Measurements from ENCODE around the gene IL22RA1. TPM values are rescaled to one million over a fixed set of nuclear protein-coding genes. Genes with fewer than 3 reads are reported as not detected.

IL22RA1 gene
- total and polyA plus RNA-seq, 2 of the 8 experiments (the other 6 are each of a cell fraction or from before 2014, with no cell fraction given): 0.17 to 0.32 TPM

DNA sequence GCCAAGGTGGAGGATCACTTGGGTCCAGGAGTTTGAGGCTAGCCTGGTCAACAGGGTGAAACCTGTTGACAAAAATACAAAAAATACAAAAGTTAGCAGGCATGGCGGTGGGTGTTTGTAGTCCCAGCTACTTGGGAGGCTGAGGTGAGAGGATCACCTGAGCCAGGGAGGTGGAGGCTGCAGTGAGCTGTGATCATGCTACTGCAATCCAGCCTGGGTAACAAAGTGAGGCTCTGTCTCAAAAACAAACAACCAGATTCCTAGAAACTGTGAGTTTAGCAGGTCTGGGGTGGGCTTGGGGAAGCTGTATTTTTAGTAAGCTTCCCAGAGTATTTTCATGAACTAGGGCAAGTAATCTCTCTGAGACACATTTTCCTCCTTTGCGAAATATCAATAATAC is 25.8 kb downstream of the IL22RA1 start:
- Histone ChIP-seq H3K14ac (ENCODE audit: insufficient read length) (no peak overlapping the region), H3K79me2 (ENCODE audit: control insufficient read depth in 1 of 2, insufficient read depth in 2 of 2, low read length in 2 of 2) (no peaks in the 10 kb centered on the region), H3K79me1 (ENCODE audit: low read depth, low read length) (no peaks in the 10 kb centered on the region), H2BK5ac (ENCODE audit: low read depth, low read length) (no peak overlapping the region), H3K18ac (ENCODE audit: extremely low read depth, low read length) (no peak overlapping the region), H3K27ac (ENCODE audit: low read depth, low read length) (no peak overlapping the region), H3K9ac (replicated peaks in 1 of 4; ENCODE audit: extremely low read depth in 1 of 4, low read depth in 3 of 4, low read length in 3 of 4) (no peak overlapping the region), H3K4me1 (replicated peaks in 1 of 4; ENCODE audit: control insufficient read depth in 3 of 4, insufficient read depth in 4 of 4, low read length in 3 of 4) (peaks cover 0 to 7% (median 3%) of the 10 kb centered on the region in 4 experiments; a peak in 6 of 7 replicates), H4K91ac (replicated peaks; ENCODE audit: insufficient read length, low read length) (no peak overlapping the region), H3K4me2 (ENCODE audit: insufficient read depth in 1 of 2, low read depth in 2 of 2, low read length in 2 of 2) (no peak overlapping the region), H3K4ac (replicated peaks; ENCODE audit: insufficient read length, low read depth, low read length) (no peak overlapping the region), H2AFZ (ENCODE audit: low read length) (no peak overlapping the region), H2BK120ac (replicated peaks; ENCODE audit: low read depth, low read length) (no peak overlapping the region), H3K27me3 (replicated peaks in 1 of 4; ENCODE audit: control insufficient read depth in 3 of 4, extremely low read depth in 1 of 4, insufficient read depth in 3 of 4, low read length in 3 of 4) (no peaks in the 10 kb centered on the region), H3K9me3 (ENCODE audit: insufficient read depth in 2 of 2, low read depth in 1 of 2, low read length in 1 of 2) (no peaks in the 10 kb centered on the region), H3K23me2 (ENCODE audit: low read depth, low read length) (no peaks in the 10 kb centered on the region), H4K5ac (ENCODE audit: insufficient read length, low read depth, low read length) (no peak overlapping the region), H3K56ac (replicated peaks; ENCODE audit: insufficient read length, low read depth, low read length) (no peak overlapping the region), H4K8ac (ENCODE audit: extremely low read depth, insufficient read depth, low read length) (no peak overlapping the region), H3K36me3 (ENCODE audit: control insufficient read depth in 2 of 4, insufficient read depth in 4 of 4, low read length in 3 of 4) (no peaks in the 10 kb centered on the region), H2BK12ac (ENCODE audit: low read depth, low read length) (no peak overlapping the region), H3K23ac (ENCODE audit: insufficient read length) (no peak overlapping the region), H2BK15ac (ENCODE audit: low read length) (no peak overlapping the region), H2BK20ac (ENCODE audit: low read length) (no peak overlapping the region), H3K4me3 (ENCODE audit: extremely low read depth in 1 of 4, insufficient read depth in 2 of 4, low read depth in 3 of 4, low read length in 4 of 4) (no peak overlapping the region), H2AK5ac (ENCODE audit: low read depth, low read length) (no peak overlapping the region), H4K20me1 (replicated peaks in 1 of 2; ENCODE audit: control insufficient read depth in 1 of 2, insufficient read depth in 2 of 2, low read length in 2 of 2) (no peaks in the 10 kb centered on the region)
- ChIA-PET CTCF (ENCODE audit: partially characterized antibody) (interaction anchor here (0.6 to 2.1 kb wide), 6 partner anchors 9 to 85 kb away, joined by 3 to 6 read pairs (median 4); no protein-coding TSS in a partner anchor), POLR2A (ENCODE audit: partially characterized antibody) (interaction anchor here (1.3 kb wide), 1 partner anchor 33 kb away, joined by 3 read pairs; no protein-coding TSS in a partner anchor)
- WGBS, 2 experiments (ENCODE audit: extremely low coverage in 1 of 2, insufficient coverage in 1 of 2, insufficient read length in 1 of 2, insufficient replicate concordance in 2 of 2, low coverage in 1 of 2, low lambda C conversion rate in 2 of 2, missing lambda C conversion rate in 1 of 2): 88% methylated on average over 2 of the region's 2 CpGs; no CpG with 5 or more reads in 1 of the 2 experiments
- FAIRE-seq (no peak), DNase-seq (ENCODE audit: low read depth in 1 of 2, low spot score in 2 of 2) (no peak)
- TF ChIP-seq KDM4A (IDR thresholded peaks at IDR 0.05; ENCODE audit: low read depth, low read length, severe bottlenecking): no peak
- no peak for TF ChIP-seq CEBPB (IDR thresholded peaks at IDR 0.05; ENCODE audit: low read depth, low read length)
- TF ChIP-seq CBX8 (IDR thresholded peaks at IDR 0.05; ENCODE audit: borderline replicate concordance, low read depth, low read length): no peak
- no peak for TF ChIP-seq NANOG (IDR thresholded peaks at IDR 0.05; ENCODE audit: insufficient read depth, low read depth, low read length, poor library complexity, severe bottlenecking)
- TF ChIP-seq KDM5A (IDR thresholded peaks at IDR 0.05; ENCODE audit: low read length): no peak
- no peak for TF ChIP-seq CBX5 (IDR thresholded peaks at IDR 0.05; ENCODE audit: low read depth, low read length)
- no peak for TF ChIP-seq HDAC2 (IDR thresholded peaks at IDR 0.05; ENCODE audit: borderline replicate concordance in 1 of 2, low read depth in 2 of 2, low read length in 2 of 2)
- no peak for TF ChIP-seq TCF12 (IDR thresholded peaks at IDR 0.05; ENCODE audit: low read depth, low read length)
- TF ChIP-seq EZH2 (IDR thresholded peaks at IDR 0.05; ENCODE audit: low read depth, low read length, severe bottlenecking): no peak
- no peak for TF ChIP-seq CHD1 (IDR thresholded peaks at IDR 0.05; ENCODE audit: low read depth, low read length)
- TF ChIP-seq RXRA (IDR thresholded peaks at IDR 0.05; ENCODE audit: insufficient read depth, low read depth, low read length): no peak
- no peak for TF ChIP-seq GABPA (IDR thresholded peaks at IDR 0.05; ENCODE audit: borderline replicate concordance, insufficient read depth, low read length)
- TF ChIP-seq RBBP5 (IDR thresholded peaks at IDR 0.05; ENCODE audit: borderline replicate concordance, low read depth, low read length): no peak
- no peak for TF ChIP-seq TAF1 (IDR thresholded peaks at IDR 0.05; ENCODE audit: low read depth, low read length)
